Loucy (cell line): ENCODE measurements around the gene CELF4.

Experiments
- H2AFZ ChIP-seq: fragments of 200-600 bp; sonication (generic); 2 replicates; pipeline ENCODE4 v1.6.0; 2016; ENCODE audit warnings: antibody characterized with exemption, mild to moderate bottlenecking, low read length, moderate library complexity
- H3F3A ChIP-seq: fragments of 200-600 bp; 2 replicates; pipeline ENCODE4 v1.6.0; 2016; ENCODE audit warnings: antibody characterized with exemption, low read depth, mild to moderate bottlenecking
- H3K27me3 ChIP-seq: fragments of 200-600 bp; sonication (generic); 2 replicates; pipeline ENCODE4 v1.6.1; 2014; ENCODE audit warnings: low read length, mild to moderate bottlenecking; ENCODE audit not compliant: insufficient read depth, poor library complexity, severe bottlenecking
- H3K36me3 ChIP-seq: fragments of 200-600 bp; sonication (generic); 2 replicates; pipeline ENCODE4 v1.6.1; 2016; ENCODE audit warnings: low read length; ENCODE audit not compliant: insufficient read depth
- H3K4me1 ChIP-seq: fragments of 200-600 bp; sonication (generic); 2 replicates; pipeline ENCODE4 v1.5.1; 2014; ENCODE audit warnings: low read length, mild to moderate bottlenecking; ENCODE audit not compliant: insufficient read depth, poor library complexity, severe bottlenecking
- H3K4me2 ChIP-seq: fragments of 200-600 bp; sonication (generic); 2 replicates; pipeline ENCODE4 v1.6.0; 2014; ENCODE audit warnings: antibody characterized with exemption, low read length, low read depth, mild to moderate bottlenecking; ENCODE audit not compliant: poor library complexity, severe bottlenecking
- H3K4me3 ChIP-seq: fragments of 200-600 bp; sonication (generic); 2 replicates; pipeline ENCODE4 v1.5.1; 2014; ENCODE audit warnings: low read length, mild to moderate bottlenecking, mixed read lengths; ENCODE audit not compliant: poor library complexity, severe bottlenecking
- H3K79me2 ChIP-seq: fragments of 200-600 bp; sonication (generic); 2 replicates; pipeline ENCODE4 v1.6.1; 2014; ENCODE audit warnings: low read length; ENCODE audit not compliant: insufficient read depth
- H3K9ac ChIP-seq: fragments of 200-600 bp; sonication (generic); 2 replicates; pipeline ENCODE4 v1.6.0; 2014; ENCODE audit warnings: mild to moderate bottlenecking, low read depth, low read length, moderate library complexity; ENCODE audit not compliant: poor library complexity, severe bottlenecking
- H3K9me2 ChIP-seq: fragments of 200-600 bp; sonication (generic); replicated peaks from 2 replicates; pipeline ENCODE4 v1.6.1; 2016; ENCODE audit warnings: low read depth, low read length, mixed read lengths
- H3K9me3 ChIP-seq: fragments of 200-600 bp; sonication (generic); 2 replicates; pipeline ENCODE4 v1.6.1; 2014; ENCODE audit warnings: mild to moderate bottlenecking, antibody characterized with exemption, low read length, low read depth; ENCODE audit not compliant: insufficient read depth
- H4K20me1 ChIP-seq: fragments of 200-600 bp; sonication (generic); 2 replicates; pipeline ENCODE4 v1.6.0; 2014; ENCODE audit warnings: antibody characterized with exemption, low read length, mild to moderate bottlenecking; ENCODE audit not compliant: insufficient read depth, poor library complexity, severe bottlenecking
- EZH2phosphoT487 ChIP-seq: fragments of 200-600 bp; IDR thresholded peaks from 2 replicates; pipeline ENCODE4 v1.6.1; 2018; ENCODE audit warnings: antibody characterized with exemption, mild to moderate bottlenecking, moderate library complexity, borderline replicate concordance
- TF ChIP-seq, protein P1 (sequence below): fragments of 200-600 bp; sonication (generic); conservative IDR thresholded peaks from 2 replicates; pipeline ENCODE4 v1.5.1; 2014; ENCODE audit warnings: mild to moderate bottlenecking, antibody characterized with exemption, low read length

CELF4 gene

DNA sequence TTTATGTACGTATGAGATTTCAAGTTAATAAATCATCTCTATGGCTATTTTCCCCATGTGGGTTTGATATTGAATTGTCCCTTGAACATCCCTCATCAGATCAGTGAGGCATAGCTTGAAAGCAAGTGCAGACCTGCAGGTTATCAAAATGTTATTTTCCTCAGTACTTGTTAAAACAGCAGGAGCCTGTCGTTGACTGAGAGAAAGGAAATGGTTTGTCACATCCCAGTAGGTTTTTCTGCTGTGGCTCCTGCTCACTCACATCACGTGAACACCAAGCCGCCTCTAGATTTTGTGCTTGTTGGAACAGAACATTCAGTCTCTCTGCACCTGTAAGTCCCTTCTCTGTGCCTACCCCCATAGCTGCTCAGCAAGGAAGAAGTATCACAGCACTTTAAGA lies 340.3 kb downstream of the CELF4 start:
- no peak for TF ChIP-seq EZH2phosphoT487
- TF ChIP-seq, protein P1, sequence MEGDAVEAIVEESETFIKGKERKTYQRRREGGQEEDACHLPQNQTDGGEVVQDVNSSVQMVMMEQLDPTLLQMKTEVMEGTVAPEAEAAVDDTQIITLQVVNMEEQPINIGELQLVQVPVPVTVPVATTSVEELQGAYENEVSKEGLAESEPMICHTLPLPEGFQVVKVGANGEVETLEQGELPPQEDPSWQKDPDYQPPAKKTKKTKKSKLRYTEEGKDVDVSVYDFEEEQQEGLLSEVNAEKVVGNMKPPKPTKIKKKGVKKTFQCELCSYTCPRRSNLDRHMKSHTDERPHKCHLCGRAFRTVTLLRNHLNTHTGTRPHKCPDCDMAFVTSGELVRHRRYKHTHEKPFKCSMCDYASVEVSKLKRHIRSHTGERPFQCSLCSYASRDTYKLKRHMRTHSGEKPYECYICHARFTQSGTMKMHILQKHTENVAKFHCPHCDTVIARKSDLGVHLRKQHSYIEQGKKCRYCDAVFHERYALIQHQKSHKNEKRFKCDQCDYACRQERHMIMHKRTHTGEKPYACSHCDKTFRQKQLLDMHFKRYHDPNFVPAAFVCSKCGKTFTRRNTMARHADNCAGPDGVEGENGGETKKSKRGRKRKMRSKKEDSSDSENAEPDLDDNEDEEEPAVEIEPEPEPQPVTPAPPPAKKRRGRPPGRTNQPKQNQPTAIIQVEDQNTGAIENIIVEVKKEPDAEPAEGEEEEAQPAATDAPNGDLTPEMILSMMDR, result no peak

DNA sequence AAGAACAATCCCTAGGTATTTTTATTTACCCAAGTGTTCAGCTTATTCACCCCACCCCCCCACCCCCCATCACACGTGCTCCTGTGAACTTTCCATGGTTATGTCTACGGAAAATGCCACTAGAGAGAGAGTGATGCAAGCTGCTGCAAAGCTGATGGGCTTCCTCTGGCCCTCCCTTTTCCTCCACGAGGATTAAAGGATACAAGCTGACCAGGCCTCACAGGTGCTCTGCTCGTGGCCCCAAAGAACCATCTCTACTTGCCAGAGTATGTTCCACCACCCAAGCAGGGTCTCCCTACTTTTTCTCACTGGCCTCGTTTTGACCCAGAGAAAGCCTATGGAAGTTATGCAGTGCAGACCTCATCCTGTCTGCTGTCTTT lies 342.6 kb downstream of the CELF4 start:
- H2AFZ ChIP-seq, result no peak overlapping the region
- H3F3A ChIP-seq, result no peaks in the 10 kb centered on the region
- H3K4me1 ChIP-seq, result no peaks in the 10 kb centered on the region
- no peaks in the 10 kb centered on the region for H3K36me3 ChIP-seq
- H4K20me1 ChIP-seq, result no peaks in the 10 kb centered on the region
- H3K27me3 ChIP-seq, result no peaks in the 10 kb centered on the region
- H3K79me2 ChIP-seq, result no peaks in the 10 kb centered on the region
- no peak overlapping the region for H3K4me2 ChIP-seq
- H3K9ac ChIP-seq, result no peak overlapping the region
- H3K4me3 ChIP-seq, result no peak overlapping the region
- no peaks in the 10 kb centered on the region for H3K9me3 ChIP-seq
- TF ChIP-seq, protein P1, result no peak
- no peak for TF ChIP-seq EZH2phosphoT487
- no peaks in the 10 kb centered on the region for H3K9me2 ChIP-seq

More for the DNA sequence above, 340.3 kb downstream of the CELF4 start:
- H3K4me1 ChIP-seq, result no peaks in the 10 kb centered on the region
- H3K4me3 ChIP-seq, result no peak overlapping the region
- no peaks in the 10 kb centered on the region for H3K79me2 ChIP-seq
- no peak overlapping the region for H2AFZ ChIP-seq
- H3K36me3 ChIP-seq, result no peaks in the 10 kb centered on the region
- H3F3A ChIP-seq, result no peaks in the 10 kb centered on the region
- no peaks in the 10 kb centered on the region for H3K9me2 ChIP-seq
- no peak overlapping the region for H3K4me2 ChIP-seq
- H3K9me3 ChIP-seq, result no peaks in the 10 kb centered on the region
- no peak overlapping the region for H3K9ac ChIP-seq
- no peaks in the 10 kb centered on the region for H4K20me1 ChIP-seq
- H3K27me3 ChIP-seq, result no peaks in the 10 kb centered on the region

DNA sequence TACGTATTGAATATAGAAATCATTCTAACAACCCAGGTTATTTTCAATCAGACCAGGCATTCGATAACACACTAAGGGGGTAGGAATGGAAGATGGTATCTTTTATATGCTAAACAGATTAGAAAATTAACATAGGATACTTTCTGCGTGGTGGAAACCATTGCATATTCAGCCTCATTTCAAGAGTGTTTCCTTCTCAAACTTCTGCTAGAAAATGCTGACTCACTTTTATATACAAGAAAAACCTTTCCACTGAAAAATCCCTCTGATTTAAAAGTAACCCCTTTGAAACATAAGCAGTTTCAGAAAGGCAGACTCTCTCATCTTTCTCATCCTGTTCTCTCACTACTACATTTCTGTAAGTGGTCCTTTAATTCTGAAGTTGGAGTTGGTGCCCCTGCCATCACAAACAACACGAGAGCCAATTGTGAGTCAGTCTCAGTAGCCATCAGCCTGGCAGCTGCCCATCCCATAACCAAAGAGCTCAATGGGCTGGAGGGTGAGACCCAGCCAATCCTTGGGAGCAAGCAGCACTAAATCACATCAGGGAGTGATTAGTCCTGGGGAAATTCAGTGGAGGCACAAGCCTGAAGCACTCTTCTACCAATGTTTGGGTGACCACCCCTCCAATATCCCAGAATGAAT lies 343.1 kb downstream of the CELF4 start:
- TF ChIP-seq, protein P1, result no peak
- no peak for TF ChIP-seq EZH2phosphoT487
- H3K9ac ChIP-seq, result no peak overlapping the region
- H3K9me3 ChIP-seq, result no peaks in the 10 kb centered on the region
- no peak overlapping the region for H2AFZ ChIP-seq
- no peaks in the 10 kb centered on the region for H3K4me1 ChIP-seq
- H3K4me3 ChIP-seq, result no peak overlapping the region
- H3F3A ChIP-seq, result no peaks in the 10 kb centered on the region
- H4K20me1 ChIP-seq, result no peaks in the 10 kb centered on the region
- H3K79me2 ChIP-seq, result no peaks in the 10 kb centered on the region
- no peaks in the 10 kb centered on the region for H3K9me2 ChIP-seq
- H3K4me2 ChIP-seq, result no peak overlapping the region
- no peaks in the 10 kb centered on the region for H3K27me3 ChIP-seq
- H3K36me3 ChIP-seq, result no peaks in the 10 kb centered on the region
